GM21423 (cell line): ENCODE measurements around the gene ADGRD2.

ENCODE experiments used
- ATAC-seq: cut with Tn5 transposase; IDR thresholded peaks from one replicate; pipeline ENCODE4 v1.9.1; 2021; ENCODE audit warnings: mild to moderate bottlenecking, moderate library complexity; ENCODE audit not compliant: unreplicated experiment

ADGRD2 gene

DNA sequence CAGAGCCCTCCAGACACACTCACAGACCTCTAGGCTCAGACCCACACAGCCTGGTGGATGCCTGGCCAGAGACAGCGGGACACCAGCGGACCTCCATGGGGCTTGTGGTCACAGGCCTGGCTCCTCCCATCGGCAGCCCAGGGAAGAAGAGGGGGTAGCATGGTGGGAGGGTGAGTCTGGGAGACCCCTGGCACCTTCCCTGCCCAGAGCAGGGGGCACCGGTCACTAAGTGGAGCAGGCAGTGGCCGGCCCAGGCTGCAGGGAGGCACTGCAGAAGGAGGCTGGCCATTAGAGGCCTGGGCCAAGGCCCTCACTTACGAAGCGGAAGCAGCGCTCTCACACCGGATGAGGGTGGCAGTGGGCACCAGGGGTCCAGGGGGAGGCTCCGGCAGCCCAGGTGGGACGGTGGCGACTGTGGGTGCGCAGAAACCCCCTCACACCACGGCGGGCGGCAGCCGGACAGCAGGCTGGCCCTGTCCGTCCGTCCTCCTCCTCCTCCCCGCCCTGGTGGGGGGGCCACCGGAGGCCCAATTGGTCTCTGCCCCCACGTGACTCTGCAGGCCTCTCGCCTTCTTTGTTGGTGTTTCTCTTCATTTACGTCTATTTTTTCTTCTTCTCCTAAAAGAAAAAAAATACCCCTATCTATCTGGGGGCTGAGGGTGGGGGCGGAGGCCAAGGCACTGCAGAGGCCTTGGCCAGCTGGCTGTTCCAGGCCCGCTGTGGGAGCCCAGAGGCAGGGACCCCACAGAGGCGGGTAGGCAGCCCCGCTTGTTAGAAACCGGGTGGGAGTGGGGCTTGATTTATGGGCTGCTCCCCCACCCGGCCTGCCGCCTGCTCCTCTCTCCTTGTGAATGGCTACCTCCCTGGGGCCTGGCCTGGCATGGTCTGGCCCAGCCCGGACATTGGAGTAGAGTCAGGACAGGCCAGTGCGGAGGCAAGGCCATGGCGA, 57.0 kb downstream of the ADGRD2 start, which contains the start of gene NR5A1:
Gene NR5A1 (minus strand): TSS at position 469 of the 949 bp plus-strand sequence. CDS start 4,004 bp downstream, outside the sequence.
- ATAC-seq, result no peak

- no peak for ATAC-seq
These were observed 57.7 kb downstream of the ADGRD2 start for GRCh38 chr9:124507880-124508423.

- ATAC-seq, result no peak
These were observed 60.6 kb downstream of the ADGRD2 start for GRCh38 chr9:124510650-124511425.

GRCh38 chr9:124511426-124511840, 61.2 kb downstream of the ADGRD2 start:
- ATAC-seq, result no peak

DNA sequence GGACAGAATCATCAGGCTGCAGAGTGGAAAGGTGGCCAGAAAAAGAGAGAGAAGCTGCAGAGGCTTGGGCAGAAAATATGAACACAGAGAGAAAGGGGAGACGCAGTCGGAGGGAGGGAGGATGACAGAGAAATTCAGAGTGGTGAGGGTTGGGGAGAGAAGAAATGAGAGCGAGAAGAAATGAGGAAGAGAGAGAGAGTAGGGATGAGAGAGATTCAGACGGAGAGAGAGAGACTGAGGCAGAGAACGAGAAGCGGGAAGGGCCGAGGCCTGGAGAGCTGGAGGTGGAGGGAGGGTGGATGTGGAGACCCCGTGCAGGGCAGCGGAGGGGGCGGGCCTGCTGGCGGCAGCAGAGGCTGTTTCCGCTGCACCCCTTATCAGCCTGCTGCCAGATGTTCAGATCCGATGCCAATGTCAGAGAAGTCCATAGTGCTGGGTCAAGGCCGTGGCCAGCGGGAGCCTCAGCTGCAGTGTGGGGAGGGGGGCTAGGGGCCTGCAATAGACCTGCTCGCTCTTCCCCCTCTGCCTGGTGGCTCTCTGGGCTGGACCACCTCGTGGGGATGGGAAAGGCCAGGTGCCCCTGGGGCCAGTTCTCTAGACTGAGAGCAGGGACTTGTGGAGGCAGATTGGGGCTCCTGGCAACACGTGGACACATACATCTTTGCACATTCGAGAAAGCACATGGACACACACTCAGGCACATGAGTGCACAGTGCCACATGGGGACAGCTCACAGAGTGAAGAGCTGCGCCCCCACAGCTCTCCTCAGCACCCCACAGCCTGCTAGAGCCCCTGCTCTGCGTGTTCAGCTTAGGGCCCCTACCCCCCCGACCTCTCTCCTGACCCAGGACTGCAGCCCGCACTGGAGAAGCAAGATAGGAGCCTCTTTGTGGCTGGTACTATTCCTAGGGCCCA, 61.9 kb downstream of the ADGRD2 start:
- no peak for ATAC-seq

- ATAC-seq, result no peak
These were observed 62.6 kb downstream of the ADGRD2 start for GRCh38 chr9:124512806-124513204.

- ATAC-seq, result no peak
These were observed 63.2 kb downstream of the ADGRD2 start for GRCh38 chr9:124513376-124513994.

- ATAC-seq, result no peak
These were observed 63.9 kb downstream of the ADGRD2 start for GRCh38 chr9:124514125-124514524.

GRCh38 chr9:124514874-124515273, 64.6 kb downstream of the ADGRD2 start:
- no peak for ATAC-seq

DNA sequence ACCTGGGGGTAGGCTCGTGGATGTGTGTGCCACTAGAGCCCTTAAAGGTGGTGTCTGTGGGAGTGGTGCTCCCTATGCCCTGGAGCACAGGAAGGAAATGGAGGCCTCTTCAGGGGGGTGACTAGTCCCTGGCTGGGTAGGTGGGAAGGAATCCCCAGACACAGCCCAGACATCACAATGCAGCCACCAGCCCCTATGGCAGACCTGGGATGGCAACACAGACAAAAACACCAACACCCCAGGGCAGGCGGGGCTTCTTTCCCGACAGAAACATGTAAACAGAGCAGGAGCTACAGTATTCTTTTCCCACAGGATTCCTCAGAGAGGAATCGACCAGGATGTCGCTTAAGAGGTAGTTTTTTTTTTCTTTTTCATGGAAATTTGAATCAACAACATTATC, 67.3 kb downstream of the ADGRD2 start:
- no peak for ATAC-seq

DNA sequence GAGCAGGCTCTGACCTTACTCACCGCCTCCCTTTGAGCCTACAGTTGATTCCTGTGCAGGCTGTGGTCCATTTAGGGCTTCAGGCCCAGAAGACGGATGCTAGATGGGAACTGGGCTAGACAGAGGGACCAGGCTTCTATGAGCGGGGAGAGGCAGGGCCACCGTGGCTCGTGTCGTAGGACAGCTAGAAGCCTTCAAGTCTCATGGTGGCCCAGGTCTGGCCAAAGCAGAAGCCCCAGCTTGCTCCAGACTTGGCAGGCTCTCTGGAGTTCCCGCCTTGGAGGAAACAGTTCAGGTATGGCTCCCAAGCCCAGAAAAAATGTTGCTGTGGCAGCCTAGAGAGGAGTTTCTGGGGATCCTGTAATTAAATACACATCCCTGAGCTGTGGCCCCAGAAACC, 67.9 kb downstream of the ADGRD2 start:
- no peak for ATAC-seq

GRCh38 chr9:124520206-124520596, 70.0 kb downstream of the ADGRD2 start:
- no peak for ATAC-seq

- ATAC-seq, result no peak
These were observed 70.9 kb downstream of the ADGRD2 start for GRCh38 chr9:124521142-124521541.

- ATAC-seq, result no peak
These were observed 72.2 kb downstream of the ADGRD2 start for GRCh38 chr9:124522121-124523098.

DNA sequence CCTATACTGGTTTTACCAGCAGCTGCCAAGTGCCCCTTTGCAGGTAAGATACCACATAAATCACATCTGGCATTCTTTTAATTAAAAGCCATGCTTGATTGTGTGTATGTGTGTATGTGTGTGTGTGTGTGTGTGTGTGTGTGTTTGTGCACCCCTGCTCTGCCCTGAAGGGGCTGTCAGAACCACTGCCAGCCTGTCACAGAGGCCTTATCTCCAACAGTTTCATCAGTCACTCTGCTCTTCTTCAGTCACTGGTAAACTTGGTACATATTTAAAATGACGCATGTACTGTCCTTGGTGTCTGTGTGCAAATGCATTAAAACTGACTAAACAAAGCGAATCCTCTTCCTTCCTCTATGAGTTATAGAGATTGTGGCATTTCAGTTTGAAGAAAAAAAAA, 75.9 kb downstream of the ADGRD2 start:
- no peak for ATAC-seq

GRCh38 chr9:124527781-124528180, 77.5 kb downstream of the ADGRD2 start:
- no peak for ATAC-seq
